ENCODE results near the gene C12orf56.
A peak's percentile ranks its signal among the peaks of the same experiment; 100 is the strongest.
"Not testable (repeated sequence)": the region's sequence is repeated elsewhere in the genome, so short reads cannot be mapped to it uniquely, and the experiment has no call there.

The C12orf56 gene

GRCh38 chr12:64387197-64387816, 3.3 kb downstream of the C12orf56 start:
- no peak for DNase-seq (ENCODE audit: low spot score)

GRCh38 chr12:64385468-64385867, 5.1 kb downstream of the C12orf56 start:
- no peak for DNase-seq (ENCODE audit: low spot score)

GRCh38 chr12:64385019-64385418, 5.5 kb downstream of the C12orf56 start:
- no peak for DNase-seq (ENCODE audit: low spot score)

- DNase-seq (ENCODE audit: low spot score) = no peak
Observed at GRCh38 chr12:64383675-64384074, 6.9 kb downstream of the C12orf56 start.

GRCh38 chr12:64362721-64363305, 27.7 kb downstream of the C12orf56 start:
- DNase-seq (ENCODE audit: low spot score) = no peak

- not testable (repeated sequence) for DNase-seq (ENCODE audit: low spot score)
Observed at GRCh38 chr12:64361173-64361572, 29.4 kb downstream of the C12orf56 start.

- DNase-seq (ENCODE audit: low spot score) = not testable (repeated sequence)
Observed at GRCh38 chr12:64356209-64356608, 34.3 kb downstream of the C12orf56 start.

GRCh38 chr12:64352181-64352580, 38.4 kb downstream of the C12orf56 start:
- no peak for DNase-seq (ENCODE audit: low spot score)

- DNase-seq (ENCODE audit: low spot score) = no peak
Observed at GRCh38 chr12:64351265-64351664, 39.3 kb downstream of the C12orf56 start.

- no peak for DNase-seq (ENCODE audit: low spot score)
Observed at GRCh38 chr12:64347630-64348029, 42.9 kb downstream of the C12orf56 start.

GRCh38 chr12:64344631-64345030, 45.9 kb downstream of the C12orf56 start:
- DNase-seq (ENCODE audit: low spot score) = not testable (repeated sequence)

GRCh38 chr12:64340546-64340945, 50.0 kb downstream of the C12orf56 start:
- not testable (repeated sequence) for DNase-seq (ENCODE audit: low spot score)

- DNase-seq (ENCODE audit: low spot score) = no peak
Observed at GRCh38 chr12:64335886-64336466, 54.6 kb downstream of the C12orf56 start.

- no peak for DNase-seq (ENCODE audit: low spot score)
Observed at GRCh38 chr12:64332938-64333337, 57.6 kb downstream of the C12orf56 start.

- no peak for DNase-seq (ENCODE audit: low spot score)
Observed at GRCh38 chr12:64332296-64332695, 58.3 kb downstream of the C12orf56 start.

- not testable (repeated sequence) for DNase-seq (ENCODE audit: low spot score)
Observed at GRCh38 chr12:64329031-64329710, 61.4 kb downstream of the C12orf56 start.

GRCh38 chr12:64325055-64325454, 65.5 kb downstream of the C12orf56 start:
- DNase-seq (ENCODE audit: low spot score) = no peak

GRCh38 chr12:64323476-64324225, 66.9 kb downstream of the C12orf56 start:
- no peak for DNase-seq (ENCODE audit: low spot score)

- no peak for DNase-seq (ENCODE audit: low spot score)
Observed at GRCh38 chr12:64323006-64323405, 67.6 kb downstream of the C12orf56 start.

- no peak for DNase-seq (ENCODE audit: low spot score)
Observed at GRCh38 chr12:64320611-64321010, 69.9 kb downstream of the C12orf56 start.

GRCh38 chr12:64319540-64320225, 70.9 kb downstream of the C12orf56 start:
- not testable (repeated sequence) for DNase-seq (ENCODE audit: low spot score)

- peak; percentile 75 for DNase-seq (ENCODE audit: low spot score)
Observed at GRCh38 chr12:64318605-64319004, 72.0 kb downstream of the C12orf56 start.

Data from iPS-NIHi11 (cell line).